GM18951 (cell line): ENCODE data around the gene ACOT11.

Experiments
- POLR2A ChIP-seq: IDR thresholded peaks from 4 replicates; pipeline ENCODE4 v1.6.1; 2011; ENCODE audit warnings: mild to moderate bottlenecking; ENCODE audit not compliant: insufficient read length, insufficient read depth; ENCODE audit errors: extremely low read depth
- in situ Hi-C: fragments of 300-500 bp; cut with MboI; formaldehyde crosslinking; loops from one replicate; pipeline ENCODE4 v1.12.0; 2022; ENCODE audit warnings: low sequenced_read_pairs, mixed read lengths, inconsistent platforms; ENCODE audit not compliant: unreplicated experiment

ACOT11 gene

DNA sequence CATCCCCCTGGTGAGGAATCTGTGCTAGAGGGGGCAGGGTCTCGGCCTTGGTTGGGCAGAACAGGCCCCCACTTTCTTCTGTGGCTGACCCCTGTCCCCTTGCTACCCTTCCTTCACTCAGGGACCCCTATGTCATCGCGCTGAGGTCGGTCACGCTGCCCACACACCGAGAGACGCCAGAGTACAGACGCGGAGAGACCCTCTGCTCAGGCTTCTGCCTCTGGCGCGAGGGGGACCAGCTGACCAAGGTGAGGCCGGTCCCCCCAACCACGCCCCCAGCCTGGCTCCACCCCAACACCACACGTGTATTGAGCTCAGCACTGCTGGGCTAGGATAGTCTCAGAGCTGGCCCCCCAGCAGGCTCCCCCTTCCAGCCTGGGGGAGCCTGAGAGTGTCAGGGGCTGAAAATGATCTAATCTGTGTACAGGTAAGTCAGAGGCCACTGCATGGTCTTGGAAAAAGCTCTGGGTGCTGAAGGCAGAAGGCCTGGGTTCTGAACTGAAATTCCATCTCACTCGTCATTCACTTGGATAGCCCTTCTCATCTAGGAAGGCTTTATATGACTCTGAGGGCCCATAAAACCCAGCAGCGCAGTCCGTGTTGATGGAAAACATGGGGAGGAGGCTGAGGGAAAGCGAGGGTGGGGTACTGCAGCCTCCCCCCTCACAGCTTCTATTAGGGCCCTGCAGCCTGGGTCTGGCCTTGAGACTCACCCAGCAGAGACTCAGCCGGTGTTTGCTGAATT, 60.0 kb downstream of the ACOT11 start:
- in situ Hi-C loops: no loop called here
- TF ChIP-seq POLR2A: no peak

DNA sequence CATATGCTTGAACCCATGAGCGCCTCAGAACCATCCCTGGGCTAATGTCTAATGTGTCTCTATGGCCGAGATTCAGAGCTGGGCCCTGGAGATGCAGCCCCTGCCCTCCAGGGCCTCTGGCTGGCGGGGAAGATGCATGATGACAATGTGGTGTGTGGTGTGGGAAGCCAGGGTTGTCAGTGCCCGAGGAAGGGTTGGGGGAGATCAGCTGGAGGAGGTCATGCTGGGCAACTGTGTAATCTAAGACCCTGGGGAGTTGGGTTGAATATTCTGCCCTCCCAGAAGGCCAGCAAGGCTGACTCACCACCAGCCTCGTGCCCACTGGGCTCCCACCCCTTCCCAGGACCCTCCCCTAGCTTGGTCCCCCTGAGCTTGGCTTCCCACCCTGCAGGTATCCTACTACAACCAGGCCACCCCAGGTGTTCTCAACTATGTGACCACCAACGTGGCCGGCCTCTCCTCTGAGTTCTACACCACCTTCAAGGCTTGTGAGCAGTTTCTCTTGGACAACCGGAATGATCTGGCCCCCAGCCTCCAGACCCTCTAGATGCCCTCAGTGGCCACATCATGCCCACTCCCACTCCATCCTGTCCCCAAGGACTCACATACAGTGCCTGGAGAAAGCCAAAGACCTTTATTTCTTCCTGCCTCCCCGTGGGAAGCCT, 60.7 kb downstream of the ACOT11 start:
- in situ Hi-C loops: no loop called here

DNA sequence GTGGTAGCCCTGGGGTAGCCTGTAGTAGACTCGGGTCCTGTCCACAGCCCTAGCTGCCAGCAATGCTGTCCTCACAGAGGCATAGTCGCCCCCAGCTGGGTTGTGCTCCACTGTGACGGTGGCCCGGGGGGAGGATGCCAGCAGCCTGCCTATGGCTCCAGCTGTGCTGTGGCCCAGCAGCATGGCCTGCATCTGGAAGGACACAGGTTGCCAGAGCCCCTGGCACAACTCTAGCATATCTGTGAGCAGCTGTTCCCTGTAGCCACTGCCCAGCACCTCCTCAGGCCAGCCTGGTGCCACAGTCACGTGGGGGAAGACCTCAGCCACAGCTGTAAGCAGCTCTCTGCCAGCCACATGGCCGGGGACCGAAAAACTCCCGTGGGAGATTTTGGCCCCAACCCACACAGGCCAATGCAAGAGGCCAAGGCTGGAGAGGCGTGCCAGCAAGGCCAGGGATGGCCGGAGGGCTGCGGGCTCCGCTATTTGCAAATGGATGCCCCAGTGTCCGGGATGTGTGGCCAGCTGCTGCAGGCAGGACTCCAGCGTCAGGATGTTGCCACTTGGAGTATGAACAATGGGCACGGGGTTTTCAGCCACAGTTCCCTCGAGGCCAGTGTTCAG, 61.4 kb downstream of the ACOT11 start:
- no peak for TF ChIP-seq POLR2A
- in situ Hi-C loops: no loop called here

More for the DNA sequence above, 60.7 kb downstream of the ACOT11 start:
- TF ChIP-seq POLR2A: no peak

DNA sequence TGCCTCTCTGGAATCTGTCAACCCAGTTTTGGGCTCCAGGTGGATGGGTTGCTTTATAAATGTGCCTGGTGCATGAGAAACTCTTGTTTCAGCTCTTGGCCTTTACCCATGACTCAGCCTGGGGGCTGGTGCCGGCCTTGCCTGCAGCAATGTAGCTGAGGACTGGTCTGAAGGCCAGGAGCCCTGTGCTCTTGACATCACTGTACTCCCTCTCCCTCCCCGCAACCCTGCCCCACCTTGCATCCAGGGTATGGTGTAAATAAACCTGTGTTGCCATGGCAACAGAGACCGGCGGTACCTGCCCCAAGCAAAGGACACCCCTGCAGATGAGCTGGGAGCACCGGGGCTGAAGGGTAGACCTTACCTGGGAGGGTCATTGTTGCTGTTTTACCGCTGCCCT, 62.0 kb downstream of the ACOT11 start:
- TF ChIP-seq POLR2A: no peak
- in situ Hi-C loops: no loop called here

DNA sequence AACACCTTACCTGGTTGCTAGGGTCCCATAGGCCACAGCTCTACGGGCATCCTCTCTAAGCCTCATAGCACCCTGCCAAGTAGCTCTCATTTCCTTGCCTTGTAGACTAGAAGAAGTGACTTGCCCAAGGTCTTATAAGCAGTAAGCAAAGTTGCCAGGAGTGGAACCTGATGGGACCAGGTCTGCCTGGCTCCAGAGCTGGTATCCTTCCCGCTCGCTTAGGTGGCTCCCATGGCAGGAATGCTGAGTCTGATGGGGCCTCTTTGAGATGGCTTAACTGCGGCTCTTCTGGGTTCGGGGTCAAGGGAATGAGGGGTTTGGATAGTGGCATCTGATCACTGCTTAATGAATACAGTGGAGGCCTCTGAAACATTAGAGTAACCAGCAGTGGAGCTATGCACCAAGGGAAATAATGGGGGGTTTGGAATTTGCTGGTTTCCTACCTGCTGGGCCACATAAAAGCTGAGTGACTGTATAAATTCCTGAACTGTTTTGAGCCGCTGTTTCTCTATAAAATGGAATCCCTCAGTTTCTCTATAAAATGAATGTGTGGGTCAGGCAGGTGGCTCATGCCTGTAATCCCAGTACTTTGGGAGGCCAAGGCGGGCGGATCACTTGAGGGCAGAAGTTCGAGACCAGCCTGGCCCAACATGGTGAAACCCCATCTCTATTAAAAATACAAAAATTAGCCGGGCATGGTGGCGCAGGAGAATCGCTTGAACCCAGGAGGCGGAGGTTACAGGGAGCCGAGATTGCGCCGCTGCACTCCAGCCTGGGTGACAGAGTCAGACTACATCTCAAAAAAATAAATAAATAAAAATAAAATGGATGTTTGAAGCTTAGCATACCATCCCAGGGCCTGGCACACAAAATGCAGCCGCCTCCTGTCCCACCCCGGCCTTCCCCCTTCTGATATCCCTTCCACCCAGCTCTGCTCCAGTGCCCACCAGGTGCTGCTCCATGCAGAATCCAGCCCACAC, 62.9 kb downstream of the ACOT11 start:
- TF ChIP-seq POLR2A: no peak
- in situ Hi-C loops: no loop called here

DNA sequence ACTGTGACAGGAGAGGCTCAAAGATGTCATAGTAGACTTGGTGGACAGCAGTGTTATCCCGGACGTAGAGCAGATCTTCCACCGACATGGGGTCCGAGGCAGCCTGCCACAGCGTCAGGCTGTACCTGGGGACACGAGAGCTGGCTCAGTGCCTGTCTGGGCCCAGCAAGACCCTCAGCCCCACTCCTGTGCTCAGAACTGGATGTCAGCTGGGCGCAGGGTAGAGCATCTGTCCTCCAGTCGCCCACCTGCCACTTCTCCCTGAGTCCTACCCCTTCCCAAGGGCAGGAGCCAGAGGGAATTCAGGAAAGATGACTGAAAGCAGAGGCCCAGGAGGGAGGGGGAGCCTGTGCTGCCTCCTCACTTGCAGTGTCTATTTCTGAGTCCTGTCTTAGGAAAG, 63.6 kb downstream of the ACOT11 start:
- TF ChIP-seq POLR2A: no peak
- in situ Hi-C loops: no loop called here

DNA sequence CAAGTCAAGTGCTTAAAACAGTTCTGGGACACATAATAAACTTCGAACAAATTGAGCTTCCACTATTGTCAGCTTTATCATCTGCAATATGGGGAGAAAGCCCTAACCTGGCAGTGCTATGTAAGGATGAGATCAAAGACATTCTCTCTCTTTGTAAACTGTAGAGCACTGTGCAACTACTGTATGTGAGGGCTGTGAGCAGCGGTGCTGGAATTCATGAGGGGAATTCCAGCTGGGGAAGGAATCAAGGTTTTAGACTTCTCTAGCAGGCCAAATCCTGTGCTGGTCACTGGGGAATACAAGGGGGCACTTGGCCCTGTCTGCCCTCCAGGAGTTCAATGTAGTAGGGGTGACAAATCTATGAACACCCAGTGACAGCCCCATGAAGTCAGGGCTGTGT, 66.0 kb downstream of the ACOT11 start:
- no peak for TF ChIP-seq POLR2A
- in situ Hi-C loops: no loop called here

DNA sequence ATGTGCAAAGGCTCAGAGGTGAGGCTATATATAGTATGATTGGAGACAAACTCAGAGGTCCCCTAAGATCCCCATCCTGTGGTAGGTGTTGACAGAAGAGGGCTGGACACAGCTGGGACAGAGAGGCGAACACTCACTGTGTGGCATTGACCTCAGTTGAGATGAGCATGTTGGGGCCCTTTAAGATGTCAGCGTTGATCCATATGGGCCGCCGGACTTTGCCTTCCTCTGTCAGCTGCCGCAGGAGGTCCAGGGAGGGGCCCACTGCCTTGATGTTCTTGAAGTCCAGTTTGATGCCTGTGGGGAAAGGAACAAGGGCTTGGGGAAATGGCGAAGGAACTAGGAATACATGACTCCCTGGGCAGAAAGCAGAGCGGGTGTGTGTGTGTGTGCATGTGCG, 66.5 kb downstream of the ACOT11 start:
- in situ Hi-C loops: no loop called here

DNA sequence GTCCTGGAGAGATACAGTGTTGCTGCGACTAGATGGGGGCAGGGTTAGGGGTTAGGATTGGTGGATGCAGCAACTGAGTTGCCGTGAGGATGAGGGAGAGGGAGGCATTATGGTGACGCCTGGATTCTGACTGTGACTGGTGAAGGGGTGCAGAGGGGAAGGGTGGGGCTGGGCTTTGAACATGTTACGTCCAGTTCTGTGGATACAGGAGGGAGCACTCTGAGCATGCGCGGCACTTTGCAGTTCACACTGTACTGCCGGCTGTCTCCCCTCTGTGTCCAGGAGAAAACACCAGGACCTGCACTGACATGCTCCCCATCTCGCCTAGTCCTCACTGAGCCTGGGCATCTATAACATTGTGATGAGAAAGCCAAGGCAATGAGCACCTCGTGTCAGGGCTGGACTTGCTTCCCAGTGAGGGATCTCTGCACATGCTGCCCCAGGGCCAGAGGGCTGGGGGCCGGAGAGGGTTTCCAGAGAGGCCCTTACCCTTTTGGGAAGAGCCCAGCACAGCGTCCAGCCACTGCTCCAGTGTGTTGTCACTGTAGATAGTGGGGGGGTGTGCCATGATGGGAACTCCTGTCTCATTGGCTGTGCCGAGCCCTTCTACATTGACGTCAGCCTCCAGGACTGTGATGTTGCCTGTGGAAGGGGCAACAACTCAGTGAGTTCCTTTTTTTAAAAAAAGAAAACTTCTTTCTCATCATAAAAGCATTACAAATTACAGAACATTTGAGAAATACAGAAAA, 67.7 kb downstream of the ACOT11 start:
- in situ Hi-C loops: no loop called here

More for the DNA sequence above, 66.5 kb downstream of the ACOT11 start:
- TF ChIP-seq POLR2A: no peak

DNA sequence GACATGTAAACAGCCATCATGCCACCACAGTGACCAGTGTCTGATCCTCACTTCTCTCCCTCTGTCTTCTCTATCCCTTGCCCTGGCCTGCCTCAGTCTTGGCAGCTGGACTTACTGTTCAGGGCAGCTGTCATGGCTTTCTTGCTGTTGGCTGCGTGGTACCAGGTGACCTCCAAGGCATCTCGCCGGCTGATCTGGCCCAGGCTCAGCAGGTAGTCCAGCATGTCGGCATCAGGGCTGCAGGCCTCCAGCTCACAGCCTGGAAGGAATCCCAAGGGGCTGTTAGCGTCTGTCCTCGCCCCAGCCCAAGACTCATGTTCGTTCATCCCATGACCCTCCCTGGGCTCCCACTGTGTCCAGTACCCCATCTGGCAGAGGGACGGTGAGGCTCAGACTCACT, 71.7 kb downstream of the ACOT11 start:
- in situ Hi-C loops: no loop called here
- no peak for TF ChIP-seq POLR2A

More for the DNA sequence above, 67.7 kb downstream of the ACOT11 start:
- TF ChIP-seq POLR2A: no peak

DNA sequence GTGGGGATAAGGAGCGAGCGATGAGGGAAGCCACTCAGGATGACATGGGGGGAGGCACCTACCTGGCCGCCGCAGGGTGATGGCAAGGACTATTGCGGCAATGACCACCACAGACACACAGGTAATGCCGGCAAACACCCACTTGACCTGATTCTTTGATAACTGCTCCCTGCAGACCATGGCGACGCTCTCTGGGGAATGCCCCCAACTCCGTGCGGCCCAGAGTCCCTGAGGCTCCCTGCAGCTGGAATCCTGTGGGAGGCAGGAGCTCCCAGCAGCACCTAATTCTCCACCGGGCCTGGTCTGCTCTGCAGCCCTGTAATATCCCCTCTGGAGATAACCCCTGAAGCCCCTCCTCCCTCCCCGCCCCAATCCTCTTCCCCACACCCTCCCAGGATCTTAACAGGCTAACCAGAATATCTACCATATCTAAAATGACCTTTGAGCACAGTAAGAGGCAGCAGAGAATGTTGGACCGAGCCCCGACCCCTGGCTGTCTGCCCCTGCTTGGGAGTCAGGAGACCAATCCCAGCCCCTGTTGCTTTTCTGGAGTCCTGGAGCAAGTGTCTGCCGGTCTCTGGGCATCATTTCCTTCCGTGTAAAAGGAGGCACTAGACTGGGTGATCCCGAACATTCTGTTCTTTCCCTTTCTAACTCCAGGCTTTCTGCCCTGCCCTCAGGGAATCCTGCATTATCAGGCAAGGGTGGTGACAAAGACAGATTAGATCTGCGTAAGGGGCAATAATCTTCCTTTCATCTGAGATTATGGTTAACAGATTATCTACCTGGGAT, 75.4 kb downstream of the ACOT11 start, which contains the start of gene FAM151A:
Gene FAM151A, minus strand, starts transcription at position 310 of the 792 bp plus-strand sequence. Its CDS starts 130 bp downstream, at position 180.
- no peak for TF ChIP-seq POLR2A
- in situ Hi-C loops: no loop called here
